Caco-2 (cell line): ENCODE results near the gene ARMH3. TPM values are rescaled to one million over a fixed set of nuclear protein-coding genes. Genes with fewer than 3 reads are reported as not detected.

Experiments
- BruUV-seq: library from RNA; stranded (reverse); fragments of 400-500 nt; replicated peaks from 2 replicates; lab custom pipeline; 2021; lab: Mats Ljungman, UMichigan
- CTCF ChIA-PET: fragments of 300-600 bp; sonication (Branson Sonifier 250); formaldehyde crosslinking; loops from one replicate; lab custom pipeline; 2022; ENCODE audit warnings: antibody characterized with exemption; lab: Charles Lee
- POLR2A ChIA-PET: fragments of 300-600 bp; sonication (Branson Sonifier 250); formaldehyde crosslinking; loops from one replicate; lab custom pipeline; 2022; ENCODE audit warnings: antibody characterized with exemption; lab: Charles Lee
- DNase-seq, 2 experiments: peaks; one replicate each; pipeline versions ENCODE4 v3.0.0 to v3.0.0-alpha.2; 2020 to 2022
- H3K27me3 ChIP-seq: replicated peaks from 2 replicates; pipeline ENCODE4 v1.6.0; 2011; ENCODE audit warnings: low read length; ENCODE audit not compliant: control insufficient read depth, insufficient read depth
- H3K36me3 ChIP-seq: 2 replicates; pipeline ENCODE4 v1.5.1; 2011; ENCODE audit warnings: low read length; ENCODE audit not compliant: control insufficient read depth, insufficient read depth
- H3K4me1 ChIP-seq: fragments of 250-450 bp; sonication (Bioruptor Pico); 2 replicates; pipeline ENCODE4 v1.5.1; 2020; ENCODE audit warnings: mild to moderate bottlenecking
- H3K4me3 ChIP-seq: 2 replicates; pipeline ENCODE4 v1.5.1; 2011; ENCODE audit warnings: low read depth, mild to moderate bottlenecking, control low read depth, low read length
- H3K9me3 ChIP-seq: fragments of 250-450 bp; sonication (Bioruptor Pico); 2 replicates; pipeline ENCODE4 v1.5.1; 2020; ENCODE audit warnings: mild to moderate bottlenecking, moderate library complexity
- H3K27ac Mint-ChIP-seq: one replicate; pipeline ENCODE4 v1.8.0; 2022; ENCODE audit warnings: mixed read lengths; ENCODE audit not compliant: unreplicated experiment
- H3K27me3 Mint-ChIP-seq: one replicate; pipeline ENCODE4 v1.8.0; 2022; ENCODE audit warnings: mixed read lengths; ENCODE audit not compliant: insufficient read depth, unreplicated experiment
- H3K36me3 Mint-ChIP-seq: one replicate; pipeline ENCODE4 v1.8.0; 2022; ENCODE audit warnings: mild to moderate bottlenecking, mixed read lengths; ENCODE audit not compliant: insufficient read depth, unreplicated experiment
- H3K4me1 Mint-ChIP-seq: one replicate; pipeline ENCODE4 v1.8.0; 2022; ENCODE audit warnings: low read depth, mixed read lengths; ENCODE audit not compliant: unreplicated experiment
- H3K4me3 Mint-ChIP-seq: one replicate; pipeline ENCODE4 v1.8.0; 2022; ENCODE audit warnings: mild to moderate bottlenecking, moderate library complexity, mixed read lengths; ENCODE audit not compliant: unreplicated experiment
- H3K9me3 Mint-ChIP-seq: one replicate; pipeline ENCODE4 v1.8.0; 2022; ENCODE audit warnings: mixed read lengths; ENCODE audit not compliant: unreplicated experiment
- CTCF ChIP-seq, 2 experiments: fragments of 200-600 bp in 1 of 2; IDR thresholded peaks; 1 replicate in 1 of 2; 2 replicates in 1 of 2; pipeline versions ENCODE4 v1.5.1 to v1.8.0; 2011 to 2022; ENCODE audit warnings: antibody characterized with exemption in 1 of 2, control low read depth in 1 of 2, inconsistent platforms in 1 of 2, low read depth in 1 of 2, low read length in 1 of 2, mild to moderate bottlenecking in 1 of 2, moderate library complexity in 1 of 2; ENCODE audit not compliant: insufficient read depth in 1 of 2, severe bottlenecking in 1 of 2, unreplicated experiment in 1 of 2
- intact Hi-C: fragments of 100-400 bp; cut with micrococcal nuclease; formaldehyde crosslinking; loops from one replicate; pipeline ENCODE4 v1.10.0; 2022; ENCODE audit not compliant: unreplicated experiment
- total RNA-seq: library from RNA; stranded (reverse); gene quantifications from 2 replicates; pipeline ENCODE4 v1.2.3, GENCODE V29; 2022

Gene ARMH3
- total RNA-seq, 1 experiment from 2014 or later = 17.4 TPM

DNA sequence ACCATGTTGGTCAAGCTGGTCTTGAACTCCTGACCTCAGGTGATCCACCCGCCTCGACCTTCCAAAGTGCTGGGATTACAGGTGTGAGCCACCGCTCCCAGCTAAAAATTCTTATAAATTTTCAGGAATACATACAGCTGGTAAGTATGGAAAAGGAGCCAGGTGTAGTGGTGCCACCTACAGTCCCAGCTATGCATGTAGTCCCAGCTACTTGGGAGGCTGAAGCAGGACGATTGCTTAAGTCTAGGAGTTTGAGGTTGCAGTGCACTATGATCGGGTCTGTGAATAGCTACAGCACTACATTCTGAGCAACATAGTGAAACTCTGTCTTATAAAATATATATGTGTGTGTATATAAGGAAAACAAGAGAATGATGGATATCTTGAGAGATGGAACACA lies 45.2 kb upstream of the ARMH3 start:
- ChIA-PET CTCF (interaction anchor here (0.7 to 1.2 kb wide), 6 partner anchors 15 to 260 kb away, joined by 3 to 6 read pairs (median 4); no protein-coding TSS in a partner anchor), POLR2A (interaction anchor here (0.9 kb wide), 1 partner anchor 14 kb away, joined by 6 read pairs; no protein-coding TSS in a partner anchor)
- Histone ChIP-seq H3K27me3 (no peaks in the 10 kb centered on the region), H3K4me1 (no peaks in the 10 kb centered on the region), H3K9me3 (no peaks in the 10 kb centered on the region), H3K4me3 (no peak overlapping the region), H3K36me3 (no peaks in the 10 kb centered on the region)
- H3K27ac Mint-ChIP-seq = no peak overlapping the region
- peak; percentile 19 to 53 for TF ChIP-seq CTCF (IDR thresholded peaks at IDR 0.05; ENCODE audit: insufficient read depth in 1 of 2, low read depth in 1 of 2, low read length in 1 of 2, severe bottlenecking in 1 of 2, unreplicated experiment in 1 of 2)
- H3K4me3 Mint-ChIP-seq = no peak overlapping the region
- no peaks in the 10 kb centered on the region for H3K9me3 Mint-ChIP-seq
- no peaks in the 10 kb centered on the region for H3K4me1 Mint-ChIP-seq
- no TSS peak for BruUV-seq
- H3K27me3 Mint-ChIP-seq = no peaks in the 10 kb centered on the region
- peak in 1 of 2 experiments; percentile 29 for DNase-seq
- H3K36me3 Mint-ChIP-seq = no peaks in the 10 kb centered on the region
- intact Hi-C loops = no loop called here

- intact Hi-C loops = no loop called here
- no peak overlapping the region for H3K27ac Mint-ChIP-seq
These were observed 40.5 kb upstream of the ARMH3 start for GRCh38 chr10:102096449-102096848.

GRCh38 chr10:102090772-102091171 lies 34.8 kb upstream of the ARMH3 start:
- Mint-ChIP-seq H3K27ac (no peak overlapping the region), H3K9me3 (no peaks in the 10 kb centered on the region), H3K4me1 (no peaks in the 10 kb centered on the region), H3K4me3 (no peak overlapping the region), H3K27me3 (no peaks in the 10 kb centered on the region), H3K36me3 (peaks cover 5% of the 10 kb centered on the region)
- BruUV-seq = no TSS peak
- intact Hi-C loops = no loop called here
- Histone ChIP-seq H3K4me1 (no peaks in the 10 kb centered on the region), H3K36me3 (no peaks in the 10 kb centered on the region), H3K4me3 (no peak overlapping the region), H3K27me3 (no peaks in the 10 kb centered on the region), H3K9me3 (no peaks in the 10 kb centered on the region)
- DNase-seq = no peak
- CTCF ChIA-PET = no interaction called here
- no peak for TF ChIP-seq CTCF (IDR thresholded peaks at IDR 0.05; ENCODE audit: insufficient read depth in 1 of 2, low read depth in 1 of 2, low read length in 1 of 2, severe bottlenecking in 1 of 2, unreplicated experiment in 1 of 2)
- POLR2A ChIA-PET = no interaction called here

More at GRCh38 chr10:102096449-102096848, 40.5 kb upstream of the ARMH3 start:
- no peak overlapping the region for H3K4me3 Mint-ChIP-seq
- Histone ChIP-seq H3K27me3 (no peaks in the 10 kb centered on the region), H3K4me3 (no peak overlapping the region), H3K4me1 (no peaks in the 10 kb centered on the region), H3K9me3 (no peaks in the 10 kb centered on the region), H3K36me3 (no peaks in the 10 kb centered on the region)
- BruUV-seq = no TSS peak
- no peaks in the 10 kb centered on the region for H3K9me3 Mint-ChIP-seq
- no peak for DNase-seq
- peaks cover 5% of the 10 kb centered on the region for H3K36me3 Mint-ChIP-seq
- H3K27me3 Mint-ChIP-seq = no peaks in the 10 kb centered on the region
- POLR2A ChIA-PET = no interaction called here
- TF ChIP-seq CTCF (IDR thresholded peaks at IDR 0.05; ENCODE audit: insufficient read depth in 1 of 2, low read depth in 1 of 2, low read length in 1 of 2, severe bottlenecking in 1 of 2, unreplicated experiment in 1 of 2) = no peak
- CTCF ChIA-PET = no interaction called here
- H3K4me1 Mint-ChIP-seq = no peaks in the 10 kb centered on the region
